GM15510 (cell line): ENCODE measurements around the gene NPFFR1.

Experiments used
- POLR2A ChIP-seq: IDR thresholded peaks from 3 replicates; pipeline ENCODE4 v1.6.1; 2011; ENCODE audit warnings: borderline replicate concordance; ENCODE audit not compliant: insufficient read length; ENCODE audit errors: extremely low read depth

NPFFR1 gene

GRCh38 chr10:70233109-70233938 lies 50.5 kb downstream of the NPFFR1 start, which contains the start of gene PPA1:
PPA1 (minus strand) TSS chr10:70233429; CDS start chr10:70233327, 102 bp downstream.
- TF ChIP-seq POLR2A = peak; percentile 99

GRCh38 chr10:70232859-70233108 lies 51.0 kb downstream of the NPFFR1 start:
- TF ChIP-seq POLR2A = no peak

- no peak for TF ChIP-seq POLR2A
These were observed 51.5 kb downstream of the NPFFR1 start for GRCh38 chr10:70232155-70232858.

GRCh38 chr10:70228491-70228890 lies 55.3 kb downstream of the NPFFR1 start:
- no peak for TF ChIP-seq POLR2A

- TF ChIP-seq POLR2A = no peak
These were observed 56.1 kb downstream of the NPFFR1 start for GRCh38 chr10:70227548-70228320.

GRCh38 chr10:70223728-70224127 lies 60.1 kb downstream of the NPFFR1 start:
- no peak for TF ChIP-seq POLR2A

- no peak for TF ChIP-seq POLR2A
These were observed 61.4 kb downstream of the NPFFR1 start for GRCh38 chr10:70222340-70222794.

GRCh38 chr10:70221030-70221429 lies 62.8 kb downstream of the NPFFR1 start:
- no peak for TF ChIP-seq POLR2A

GRCh38 chr10:70212879-70213278 lies 70.9 kb downstream of the NPFFR1 start:
- no peak for TF ChIP-seq POLR2A

- TF ChIP-seq POLR2A = no peak
These were observed 71.5 kb downstream of the NPFFR1 start for GRCh38 chr10:70212277-70212676.

GRCh38 chr10:70206762-70207161 lies 77.0 kb downstream of the NPFFR1 start:
- TF ChIP-seq POLR2A = no peak

- no peak for TF ChIP-seq POLR2A
These were observed 82.7 kb downstream of the NPFFR1 start for GRCh38 chr10:70201105-70201504.

- no peak for TF ChIP-seq POLR2A
These were observed 84.9 kb downstream of the NPFFR1 start for GRCh38 chr10:70198696-70199466.
